Measurements from ENCODE around the gene CSMD2.

Gene CSMD2

GRCh38 chr1:33828059-33828458, 337.0 kb downstream of the CSMD2 start:
- H3K4me2 ChIP-seq (ENCODE audit: low read depth, low read length, poor library complexity, severe bottlenecking) = no peak overlapping the region
- no peaks in the 10 kb centered on the region for H3F3A ChIP-seq (ENCODE audit: low read depth)
- peaks cover 6% of the 10 kb centered on the region; the same call in 1 of the 2 replicates for H3K9me3 ChIP-seq (ENCODE audit: insufficient read depth, low read depth, low read length)
- no peak overlapping the region for H3K4me3 ChIP-seq (ENCODE audit: low read length, poor library complexity, severe bottlenecking)
- H4K20me1 ChIP-seq (ENCODE audit: insufficient read depth, low read length, poor library complexity, severe bottlenecking) = no peaks in the 10 kb centered on the region
- H3K4me1 ChIP-seq (ENCODE audit: insufficient read depth, low read length, poor library complexity, severe bottlenecking) = no peaks in the 10 kb centered on the region
- H3K9me2 ChIP-seq (replicated peaks; ENCODE audit: low read depth, low read length) = no peaks in the 10 kb centered on the region
- H3K79me2 ChIP-seq (ENCODE audit: insufficient read depth, low read length) = no peaks in the 10 kb centered on the region
- H2AFZ ChIP-seq (ENCODE audit: low read length) = no peak overlapping the region
- TF ChIP-seq CTCF (conservative IDR thresholded peaks at IDR 0.05; ENCODE audit: low read length) (no peak), EZH2phosphoT487 (IDR thresholded peaks at IDR 0.05; ENCODE audit: borderline replicate concordance) (no peak)
- no peak overlapping the region for H3K9ac ChIP-seq (ENCODE audit: low read depth, low read length, poor library complexity, severe bottlenecking)
- H3K27me3 ChIP-seq (ENCODE audit: insufficient read depth, low read length, poor library complexity, severe bottlenecking) = no peaks in the 10 kb centered on the region
- no peaks in the 10 kb centered on the region for H3K36me3 ChIP-seq (ENCODE audit: insufficient read depth, low read length)

GRCh38 chr1:33826711-33827110, 338.3 kb downstream of the CSMD2 start:
- Histone ChIP-seq H3K27me3 (ENCODE audit: insufficient read depth, low read length, poor library complexity, severe bottlenecking) (no peaks in the 10 kb centered on the region), H3K4me3 (ENCODE audit: low read length, poor library complexity, severe bottlenecking) (no peak overlapping the region), H3K9me2 (replicated peaks; ENCODE audit: low read depth, low read length) (no peaks in the 10 kb centered on the region), H3F3A (ENCODE audit: low read depth) (no peaks in the 10 kb centered on the region), H3K36me3 (ENCODE audit: insufficient read depth, low read length) (no peaks in the 10 kb centered on the region), H2AFZ (ENCODE audit: low read length) (no peak overlapping the region), H3K4me2 (ENCODE audit: low read depth, low read length, poor library complexity, severe bottlenecking) (no peak overlapping the region), H3K9me3 (ENCODE audit: insufficient read depth, low read depth, low read length) (peaks cover 6% of the 10 kb centered on the region; the same call in 1 of the 2 replicates), H3K4me1 (ENCODE audit: insufficient read depth, low read length, poor library complexity, severe bottlenecking) (no peaks in the 10 kb centered on the region), H3K79me2 (ENCODE audit: insufficient read depth, low read length) (no peaks in the 10 kb centered on the region), H3K9ac (ENCODE audit: low read depth, low read length, poor library complexity, severe bottlenecking) (no peak overlapping the region), H4K20me1 (ENCODE audit: insufficient read depth, low read length, poor library complexity, severe bottlenecking) (no peaks in the 10 kb centered on the region)
- TF ChIP-seq EZH2phosphoT487 (IDR thresholded peaks at IDR 0.05; ENCODE audit: borderline replicate concordance) (no peak), CTCF (conservative IDR thresholded peaks at IDR 0.05; ENCODE audit: low read length) (no peak)

- Histone ChIP-seq H3K79me2 (ENCODE audit: insufficient read depth, low read length) (no peaks in the 10 kb centered on the region), H3K9me3 (ENCODE audit: insufficient read depth, low read depth, low read length) (peaks cover 6% of the 10 kb centered on the region; the same call in 1 of the 2 replicates), H3K9me2 (replicated peaks; ENCODE audit: low read depth, low read length) (no peaks in the 10 kb centered on the region), H3K36me3 (ENCODE audit: insufficient read depth, low read length) (no peaks in the 10 kb centered on the region), H3K4me3 (ENCODE audit: low read length, poor library complexity, severe bottlenecking) (no peak overlapping the region), H2AFZ (ENCODE audit: low read length) (no peak overlapping the region), H3K4me2 (ENCODE audit: low read depth, low read length, poor library complexity, severe bottlenecking) (no peak overlapping the region), H3K4me1 (ENCODE audit: insufficient read depth, low read length, poor library complexity, severe bottlenecking) (no peaks in the 10 kb centered on the region), H4K20me1 (ENCODE audit: insufficient read depth, low read length, poor library complexity, severe bottlenecking) (no peaks in the 10 kb centered on the region), H3K27me3 (ENCODE audit: insufficient read depth, low read length, poor library complexity, severe bottlenecking) (no peaks in the 10 kb centered on the region), H3K9ac (ENCODE audit: low read depth, low read length, poor library complexity, severe bottlenecking) (no peak overlapping the region), H3F3A (ENCODE audit: low read depth) (no peaks in the 10 kb centered on the region)
- no peak for TF ChIP-seq EZH2phosphoT487 (IDR thresholded peaks at IDR 0.05; ENCODE audit: borderline replicate concordance)
- no peak for TF ChIP-seq CTCF (conservative IDR thresholded peaks at IDR 0.05; ENCODE audit: low read length)
These were observed 338.7 kb downstream of the CSMD2 start for GRCh38 chr1:33826311-33826710.
